T-cell (primary cell): ENCODE measurements around the gene LGALS7. TPM values are rescaled to one million over a fixed set of nuclear protein-coding genes. Genes with fewer than 3 reads are reported as not detected.
"Not testable (repeated sequence)": the region's sequence is repeated elsewhere in the genome, so short reads cannot be mapped to it uniquely, and the experiment has no call there.

ENCODE experiments used
- ATAC-seq, 4 experiments: fragments of 200-7000 bp in 3 of 4; fragments of 150-1000 bp in 1 of 4; cut with Tn5 transposase; replicated peaks in 1 of 4; 1 replicate in 3 of 4; 2 replicates in 1 of 4; pipeline ENCODE4 v1.10.0; 2021; ENCODE audit warnings: moderate library complexity in 3 of 4, mild to moderate bottlenecking in 2 of 4, moderate number of reproducible peaks in 1 of 4
- CTCF ChIA-PET, 2 donors: fragments of 300-600 bp; sonication (Branson Sonifier 250); formaldehyde crosslinking; loops; one replicate each; lab custom pipeline; 2022; ENCODE audit warnings: antibody characterized with exemption in 2 of 2; lab: Charles Lee
- POLR2A ChIA-PET, 2 donors: fragments of 300-600 bp; sonication (Branson Sonifier 250); formaldehyde crosslinking; loops; one replicate each; lab custom pipeline; 2022; ENCODE audit warnings: antibody characterized with exemption in 2 of 2; lab: Charles Lee
- DNase-seq, 35 experiments: peaks; one replicate each; pipeline versions ENCODE4 v3.0.0 to v3.0.0-alpha.2; 2013 to 2023
- H3K27ac ChIP-seq: one replicate; pipeline ENCODE4 v1.5.1; 2013; ENCODE audit warnings: low read length
- H3K27me3 ChIP-seq, 2 experiments: replicated peaks in 1 of 2; 1 replicate in 1 of 2; 2 replicates in 1 of 2; pipeline versions ENCODE4 v1.6.1 to v1.7.0; 2013; ENCODE audit warnings: low read length in 1 of 2, mixed read lengths in 1 of 2; ENCODE audit not compliant: control insufficient read depth in 2 of 2, insufficient read depth in 2 of 2; ENCODE audit errors: extremely low read depth in 1 of 2
- H3K36me3 ChIP-seq, 2 donors: 1 replicate in 1 of 2; 2 replicates in 1 of 2; pipeline versions ENCODE4 v1.6.1 to v1.7.0; 2013; ENCODE audit warnings: low read length in 1 of 2; ENCODE audit not compliant: control insufficient read depth in 2 of 2, insufficient read depth in 1 of 2; ENCODE audit errors: extremely low read depth in 1 of 2
- H3K4me1 ChIP-seq, 2 experiments: 1 replicate in 1 of 2; 2 replicates in 1 of 2; pipeline versions ENCODE4 v1.6.1 to v1.7.0; 2013; ENCODE audit warnings: low read length in 2 of 2, mixed read lengths in 1 of 2; ENCODE audit not compliant: insufficient read depth in 2 of 2, control insufficient read depth in 1 of 2; ENCODE audit errors: extremely low read depth in 1 of 2
- H3K4me3 ChIP-seq, 2 donors: 1 replicate in 1 of 2; 2 replicates in 1 of 2; pipeline versions ENCODE4 v1.5.1 to v1.7.0; 2013; ENCODE audit warnings: mild to moderate bottlenecking in 2 of 2, low read length in 1 of 2, moderate library complexity in 1 of 2; ENCODE audit not compliant: control insufficient read depth in 1 of 2; ENCODE audit errors: extremely low read depth in 1 of 2
- H3K9me3 ChIP-seq: 2 replicates; pipeline ENCODE4 v1.7.0; 2013
- H3K27ac Mint-ChIP-seq, 2 donors: one replicate each; pipeline ENCODE4 v1.8.0; 2020 to 2021; ENCODE audit warnings: mild to moderate bottlenecking in 2 of 2, mixed read lengths in 2 of 2
- H3K27me3 Mint-ChIP-seq, 2 donors: one replicate each; pipeline ENCODE4 v1.8.0; 2021 to 2022; ENCODE audit warnings: mixed read lengths in 2 of 2
- H3K36me3 Mint-ChIP-seq: one replicate; pipeline ENCODE4 v1.8.0; 2021; ENCODE audit warnings: mixed read lengths
- H3K4me1 Mint-ChIP-seq, 3 donors: one replicate each; pipeline ENCODE4 v1.8.0; 2020 to 2022; ENCODE audit warnings: mixed read lengths in 3 of 3, mild to moderate bottlenecking in 1 of 3
- H3K4me3 Mint-ChIP-seq, 3 donors: one replicate each; pipeline ENCODE4 v1.8.0; 2020 to 2022; ENCODE audit warnings: mild to moderate bottlenecking in 3 of 3, mixed read lengths in 3 of 3, moderate library complexity in 3 of 3
- H3K9me3 Mint-ChIP-seq, 3 donors: one replicate each; pipeline ENCODE4 v1.8.0; 2020 to 2022; ENCODE audit warnings: mixed read lengths in 3 of 3
- WGBS: methylation state at CpG from one replicate; pipeline ENCODE4 v1.1.5; 2013; ENCODE audit warnings: missing lambda C conversion rate; ENCODE audit not compliant: insufficient coverage; 5-methylcytosine and 5-hydroxymethylcytosine counted together
- total RNA-seq, 35 experiments: library from RNA in 6 of 35; stranded (reverse) in 6 of 35; fragments of 120-200 nt in 1 of 35; gene quantifications; one replicate each; pipeline versions ENCODE4 v1.2.1 to v1.2.4 and lab custom pipeline; 2013 to 2026

LGALS7 gene
- total RNA-seq, 5 donors from 2014 or later (not counting 1 experiment from before 2014, with no cell fraction given) = not detected

- Histone ChIP-seq H3K36me3 (no peaks in the 10 kb centered on the region), H3K27me3 (no peaks in the 10 kb centered on the region), H3K4me1 (peaks cover 0 to 5% of the 10 kb centered on the region in 2 experiments), H3K4me3 (no peak overlapping the region), H3K9me3 (no peaks in the 10 kb centered on the region), H3K27ac (no peak overlapping the region)
- ChIA-PET POLR2A (no interaction called here), CTCF (interaction anchor here in 1 of 2 donors (0.6 kb wide), 1 partner anchor 119 kb away, joined by 3 read pairs; no protein-coding TSS in a partner anchor)
- peaks cover 6% of the 10 kb centered on the region in 3 donors for H3K4me1 Mint-ChIP-seq
- WGBS = 81% methylated on average over 3 of the region's 8 CpGs
- no peak overlapping the region for H3K27ac Mint-ChIP-seq
- no peaks in the 10 kb centered on the region for H3K27me3 Mint-ChIP-seq
- no peaks in the 10 kb centered on the region for H3K9me3 Mint-ChIP-seq
- no peak for DNase-seq
- H3K4me3 Mint-ChIP-seq = no peak overlapping the region
- H3K36me3 Mint-ChIP-seq = no peaks in the 10 kb centered on the region
- ATAC-seq = no peak
These were observed 36.4 kb upstream of the LGALS7 start for GRCh38 chr19:38809592-38810252.

GRCh38 chr19:38808741-38809140 lies 35.4 kb upstream of the LGALS7 start:
- no peaks in the 10 kb centered on the region for H3K36me3 ChIP-seq
- no peaks in the 10 kb centered on the region for H3K27me3 ChIP-seq
- POLR2A ChIA-PET = no interaction called here
- peaks cover 0 to 5% of the 10 kb centered on the region in 2 experiments for H3K4me1 ChIP-seq
- no peak overlapping the region for H3K27ac ChIP-seq
- no peak for DNase-seq
- H3K27me3 Mint-ChIP-seq = no peaks in the 10 kb centered on the region
- CTCF ChIA-PET = no interaction called here
- H3K36me3 Mint-ChIP-seq = no peaks in the 10 kb centered on the region
- peaks cover 6% of the 10 kb centered on the region in 3 donors for H3K4me1 Mint-ChIP-seq
- H3K9me3 Mint-ChIP-seq = no peaks in the 10 kb centered on the region
- no peak overlapping the region for H3K4me3 ChIP-seq
- H3K27ac Mint-ChIP-seq = no peak overlapping the region
- H3K4me3 Mint-ChIP-seq = no peak overlapping the region
- no peak for ATAC-seq
- WGBS = 95% methylated on average over 13 of the region's 17 CpGs
- H3K9me3 ChIP-seq = no peaks in the 10 kb centered on the region

GRCh38 chr19:38807374-38808098 lies 34.2 kb upstream of the LGALS7 start:
- H3K36me3 Mint-ChIP-seq, H3K4me3 Mint-ChIP-seq, POLR2A ChIA-PET, H3K4me1 ChIP-seq, DNase-seq, H3K27ac Mint-ChIP-seq, H3K27me3 Mint-ChIP-seq, H3K4me1 Mint-ChIP-seq, H3K27ac ChIP-seq, H3K4me3 ChIP-seq, ATAC-seq, H3K9me3 ChIP-seq, H3K36me3 ChIP-seq, H3K9me3 Mint-ChIP-seq, H3K27me3 ChIP-seq: not testable (repeated sequence)
- no CpG with 5 or more reads among the region's 18 CpGs for WGBS
- CTCF ChIA-PET = interaction anchor here in 1 of 2 donors (0.6 kb wide), 2 partner anchors 120 to 758 kb away, joined by 4 to 6 read pairs; no protein-coding TSS in a partner anchor

- H3K36me3 ChIP-seq = no peaks in the 10 kb centered on the region
- Mint-ChIP-seq H3K4me1 (peaks cover 6% of the 10 kb centered on the region in 3 donors), H3K4me3 (no peak overlapping the region), H3K27ac (no peak overlapping the region), H3K36me3 (no peaks in the 10 kb centered on the region), H3K9me3 (no peaks in the 10 kb centered on the region), H3K27me3 (no peaks in the 10 kb centered on the region)
- H3K4me1 ChIP-seq = peaks cover 0 to 5% of the 10 kb centered on the region in 2 experiments
- WGBS = 80% methylated on average over 1 of the region's 6 CpGs
- POLR2A ChIA-PET = no interaction called here
- no peaks in the 10 kb centered on the region for H3K9me3 ChIP-seq
- H3K27ac ChIP-seq = no peak overlapping the region
- ATAC-seq (no peak), DNase-seq (no peak)
- no peaks in the 10 kb centered on the region for H3K27me3 ChIP-seq
- H3K4me3 ChIP-seq = no peak overlapping the region
- CTCF ChIA-PET = no interaction called here
These were observed 33.1 kb upstream of the LGALS7 start for GRCh38 chr19:38806371-38806770.

GRCh38 chr19:38805180-38805579 lies 31.9 kb upstream of the LGALS7 start:
- H3K27ac ChIP-seq = no peak overlapping the region
- ATAC-seq (peak in 1 of 4 experiments; percentile 20), DNase-seq (no peak)
- H3K27me3 ChIP-seq = no peaks in the 10 kb centered on the region
- CTCF ChIA-PET = interaction anchor here in 1 of 2 donors (0.6 kb wide), 1 partner anchor 217 kb away, joined by 6 read pairs; no protein-coding TSS in a partner anchor
- POLR2A ChIA-PET = interaction anchor here in 1 of 2 donors (0.5 kb wide), 1 partner anchor 10 kb away, joined by 3 read pairs; no protein-coding TSS in a partner anchor
- no peaks in the 10 kb centered on the region for H3K9me3 ChIP-seq
- H3K36me3 ChIP-seq = no peaks in the 10 kb centered on the region
- H3K4me3 ChIP-seq = no peak overlapping the region
- peak overlapping the region; percentile 34 to 55 for H3K27ac Mint-ChIP-seq
- peaks cover 6% of the 10 kb centered on the region in 3 donors for H3K4me1 Mint-ChIP-seq
- no CpG with 5 or more reads among the region's 1 CpG for WGBS
- peaks cover 0 to 5% of the 10 kb centered on the region in 2 experiments for H3K4me1 ChIP-seq
- no peaks in the 10 kb centered on the region for H3K9me3 Mint-ChIP-seq
- no peak overlapping the region for H3K4me3 Mint-ChIP-seq
- no peaks in the 10 kb centered on the region for H3K27me3 Mint-ChIP-seq
- no peaks in the 10 kb centered on the region for H3K36me3 Mint-ChIP-seq

GRCh38 chr19:38803543-38803942 lies 30.2 kb upstream of the LGALS7 start:
- no peak overlapping the region for H3K4me3 ChIP-seq
- ATAC-seq (no peak), DNase-seq (no peak)
- H3K27ac Mint-ChIP-seq = no peak overlapping the region
- H3K9me3 ChIP-seq = no peaks in the 10 kb centered on the region
- peaks cover 6% of the 10 kb centered on the region in 3 donors for H3K4me1 Mint-ChIP-seq
- no peaks in the 10 kb centered on the region for H3K9me3 Mint-ChIP-seq
- H3K4me1 ChIP-seq = peaks cover 0 to 5% of the 10 kb centered on the region in 2 experiments
- H3K27me3 ChIP-seq = no peaks in the 10 kb centered on the region
- ChIA-PET POLR2A (no interaction called here), CTCF (no interaction called here)
- WGBS = 93% methylated on average over 2 of the region's 10 CpGs
- H3K27me3 Mint-ChIP-seq = no peaks in the 10 kb centered on the region
- no peak overlapping the region for H3K4me3 Mint-ChIP-seq
- H3K36me3 ChIP-seq = no peaks in the 10 kb centered on the region
- H3K27ac ChIP-seq = no peak overlapping the region
- H3K36me3 Mint-ChIP-seq = no peaks in the 10 kb centered on the region
